ENCODE measurements around the gene TIMM23. TPM values are rescaled to one million over a fixed set of nuclear protein-coding genes. Genes with fewer than 3 reads are reported as not detected.

Gene TIMM23
- total RNA-seq, 1 donor from 2014 or later, result 93.2 TPM

DNA sequence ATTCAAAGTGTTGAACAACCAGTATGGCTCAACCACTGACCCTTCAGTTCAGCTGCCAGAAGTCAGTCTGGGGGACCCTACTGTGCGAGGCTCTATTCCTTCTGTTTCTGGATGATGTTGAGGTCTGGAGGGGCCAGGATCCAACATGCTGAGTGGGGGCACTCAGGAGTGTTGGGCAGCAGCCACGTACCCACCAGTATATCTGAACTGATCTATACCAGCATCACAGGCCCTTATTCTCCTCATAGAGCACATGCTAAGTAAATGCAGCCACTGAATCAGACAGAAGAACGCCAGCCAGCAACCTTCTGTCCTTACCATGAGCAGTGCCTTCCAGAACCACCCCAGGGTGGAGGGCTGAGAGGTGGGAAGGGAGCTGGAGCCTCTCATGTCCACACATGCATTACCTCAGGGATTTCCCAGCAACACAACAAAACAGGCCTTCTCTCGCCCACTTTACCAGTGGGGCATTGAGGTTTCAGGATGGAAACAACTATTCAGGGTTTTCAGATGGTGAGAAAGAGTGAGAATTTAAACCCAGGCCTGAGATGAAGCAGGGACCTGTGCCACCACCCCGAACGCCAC lies 80.6 kb downstream of the TIMM23 start:
- no peak overlapping the region for H3K4me3 Mint-ChIP-seq (ENCODE audit: unreplicated experiment)
- Histone ChIP-seq H3K4me3 (ENCODE audit: insufficient read depth, low read depth, low read length) (no peak overlapping the region), H3K9me3 (ENCODE audit: insufficient read depth, low read depth, low read length) (no peaks in the 10 kb centered on the region), H4K20me1 (ENCODE audit: insufficient read depth, low read length) (no peaks in the 10 kb centered on the region), H2AFZ (ENCODE audit: low read depth, low read length) (no peak overlapping the region), H3K36me3 (ENCODE audit: insufficient read depth, low read length) (no peaks in the 10 kb centered on the region), H3K9ac (ENCODE audit: low read length) (no peak overlapping the region), H3K27ac (ENCODE audit: low read depth, low read length) (no peak overlapping the region), H3K4me2 (ENCODE audit: low read length) (no peak overlapping the region), H3K4me1 (ENCODE audit: insufficient read depth, low read length) (no peaks in the 10 kb centered on the region), H3K79me2 (ENCODE audit: insufficient read depth, low read length) (no peaks in the 10 kb centered on the region), H3K27me3 (ENCODE audit: insufficient read depth, low read length) (peaks cover 5% of the 10 kb centered on the region)
- H3K36me3 Mint-ChIP-seq (ENCODE audit: low read depth, unreplicated experiment), result no peaks in the 10 kb centered on the region
- FAIRE-seq (no peak), DNase-seq (ENCODE audit: low read depth) (no peak)
- no peak overlapping the region for H3K27ac Mint-ChIP-seq (ENCODE audit: unreplicated experiment)
- peaks cover 3% of the 10 kb centered on the region for H3K9me3 Mint-ChIP-seq (ENCODE audit: unreplicated experiment)
- peaks cover 18% of the 10 kb centered on the region for H3K4me1 Mint-ChIP-seq (ENCODE audit: low read depth, unreplicated experiment)
- H3K27me3 Mint-ChIP-seq (ENCODE audit: low read depth, unreplicated experiment), result peaks cover 11% of the 10 kb centered on the region
- TF ChIP-seq CTCF (IDR thresholded peaks at IDR 0.05; ENCODE audit: insufficient read depth, low read depth, low read length), result no peak
- TF ChIP-seq EZH2 (IDR thresholded peaks at IDR 0.05; ENCODE audit: insufficient read depth, low read length), result no peak

Other genes starting within 250 kb of the TIMM23 start
- gene WASHC2C, start 245.2 kb upstream of the TIMM23 start, total RNA-seq, result 39.4 and 39.6 TPM in 2 replicates
- gene AGAP4, start 125.0 kb upstream of the TIMM23 start, total RNA-seq, result 16.4 and 18.4 TPM in 2 replicates
- gene NCOA4, start 58.1 kb downstream of the TIMM23 start, total RNA-seq, result 116 and 120 TPM in 2 replicates
- not detected in 2 replicates for gene MSMB, start 73.8 kb downstream of the TIMM23 start, total RNA-seq

Data from astrocyte (in vitro differentiated cells and primary cell).